HG02759 (cell line): ENCODE measurements around the gene CLDN1.

ENCODE experiments used
- ATAC-seq: cut with Tn5 transposase; IDR thresholded peaks from one replicate; pipeline ENCODE4 v1.9.1; 2021; ENCODE audit warnings: mild to moderate bottlenecking, moderate library complexity; ENCODE audit not compliant: unreplicated experiment

Gene CLDN1

GRCh38 chr3:190321789-190322603 lies at the start of gene CLDN1:
TSS of gene CLDN1 (minus strand) at chr3:190322446. CDS start at chr3:190322206, 240 bp downstream.
- ATAC-seq = peak; percentile 89

- ATAC-seq = no peak
These were observed 48.9 kb upstream of the CLDN1 start for GRCh38 chr3:190371152-190371551.

GRCh38 chr3:190370369-190370768 lies 48.1 kb upstream of the CLDN1 start:
- no peak for ATAC-seq

- no peak for ATAC-seq
These were observed 47.5 kb upstream of the CLDN1 start for GRCh38 chr3:190369668-190370295.

- ATAC-seq = no peak
These were observed 46.6 kb upstream of the CLDN1 start for GRCh38 chr3:190368881-190369280.

- no peak for ATAC-seq
These were observed 43.9 kb upstream of the CLDN1 start for GRCh38 chr3:190366133-190366532.

- ATAC-seq = no peak
These were observed 40.0 kb upstream of the CLDN1 start for GRCh38 chr3:190362258-190362657.

- ATAC-seq = no peak
These were observed 39.5 kb upstream of the CLDN1 start for GRCh38 chr3:190361791-190362190.

GRCh38 chr3:190360228-190360627 lies 38.0 kb upstream of the CLDN1 start:
- no peak for ATAC-seq

GRCh38 chr3:190359813-190360212 lies 37.6 kb upstream of the CLDN1 start:
- ATAC-seq = no peak

GRCh38 chr3:190357468-190357867 lies 35.2 kb upstream of the CLDN1 start:
- no peak for ATAC-seq

- no peak for ATAC-seq
These were observed 34.0 kb upstream of the CLDN1 start for GRCh38 chr3:190356246-190356645.

- ATAC-seq = no peak
These were observed 30.7 kb upstream of the CLDN1 start for GRCh38 chr3:190352861-190353457.

GRCh38 chr3:190346541-190346940 lies 24.3 kb upstream of the CLDN1 start:
- ATAC-seq = no peak

- ATAC-seq = no peak
These were observed 23.6 kb upstream of the CLDN1 start for GRCh38 chr3:190345878-190346277.

GRCh38 chr3:190345027-190345821 lies 23.0 kb upstream of the CLDN1 start:
- no peak for ATAC-seq

GRCh38 chr3:190340071-190340470 lies 17.8 kb upstream of the CLDN1 start:
- no peak for ATAC-seq

- no peak for ATAC-seq
These were observed 16.9 kb upstream of the CLDN1 start for GRCh38 chr3:190339130-190339529.

GRCh38 chr3:190338717-190339116 lies 16.5 kb upstream of the CLDN1 start:
- ATAC-seq = no peak

- no peak for ATAC-seq
These were observed 15.1 kb upstream of the CLDN1 start for GRCh38 chr3:190337301-190337700.

GRCh38 chr3:190336516-190337189 lies 14.4 kb upstream of the CLDN1 start:
- ATAC-seq = no peak
